DMS79 treated with DMSO at 0.1 percent for 48 hours (cell line): ENCODE data around the gene ZNF644.

Experiments
- DNase-seq: peaks from one replicate; lab custom pipeline; 2025; lab: John Stamatoyannopoulos, UW

ZNF644 gene

GRCh38 chr1:91020967-91021685, 709 bp downstream of the ZNF644 start:
- peak; percentile 78 for DNase-seq

GRCh38 chr1:91020486-91020885, 1.3 kb downstream of the ZNF644 start:
- no peak for DNase-seq

DNA sequence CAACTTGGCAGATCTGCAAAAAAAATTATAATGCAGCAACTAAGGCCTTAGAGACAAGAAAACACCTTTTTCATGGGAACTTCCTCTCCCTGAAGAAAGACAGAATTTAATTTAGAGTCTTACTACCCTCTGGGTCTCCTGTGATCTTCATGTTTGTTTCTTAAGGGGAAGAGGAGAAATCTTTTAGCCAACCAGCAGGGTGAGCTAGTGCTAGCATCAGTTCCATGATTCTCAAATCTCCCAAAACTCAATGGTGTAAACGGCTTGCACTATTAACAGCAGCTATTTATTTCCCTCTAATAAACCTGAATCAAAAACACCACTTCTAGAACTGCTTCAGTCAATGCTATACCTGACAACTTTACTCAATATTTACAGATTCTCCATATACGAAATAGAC, 3.8 kb downstream of the ZNF644 start:
- no peak for DNase-seq

GRCh38 chr1:91015794-91016550, 5.9 kb downstream of the ZNF644 start:
- no peak for DNase-seq

- no peak for DNase-seq
These were observed 6.5 kb downstream of the ZNF644 start for GRCh38 chr1:91015358-91015780.

DNA sequence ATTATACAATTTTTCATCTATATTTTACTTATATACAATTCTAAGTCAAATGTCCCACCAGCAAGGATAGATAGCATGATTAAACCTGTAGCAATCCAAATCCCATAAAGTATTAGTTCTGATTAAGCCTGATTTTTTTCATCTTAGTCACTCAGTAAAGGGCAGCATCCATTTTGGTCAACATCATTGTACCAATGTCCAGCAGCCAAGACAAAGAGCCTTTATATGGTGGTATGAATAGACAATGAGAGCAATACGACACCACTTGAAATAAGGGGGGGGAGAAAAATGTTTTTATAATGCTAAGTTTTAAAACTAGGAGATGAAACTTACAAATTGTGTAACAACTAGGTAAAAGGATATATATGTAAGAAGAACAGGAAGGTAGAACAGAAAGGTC, 7.4 kb downstream of the ZNF644 start:
- DNase-seq: no peak

DNA sequence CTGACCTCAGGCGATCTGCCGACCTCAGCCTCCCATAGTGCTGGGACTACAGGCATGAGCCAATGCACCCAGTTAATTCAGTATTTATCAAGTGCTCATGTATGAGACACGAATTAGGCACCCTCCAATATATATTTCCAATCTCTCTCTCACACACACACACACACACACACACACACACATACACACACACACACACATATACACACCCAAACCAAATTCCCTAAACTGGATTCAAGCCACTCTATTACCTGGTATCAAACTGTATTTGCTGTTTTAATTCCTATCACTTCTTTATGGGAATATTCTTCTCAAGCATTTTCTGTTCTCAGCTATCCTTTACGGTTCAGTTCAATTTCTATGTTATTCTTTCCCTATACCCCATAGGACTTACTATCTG, 8.5 kb downstream of the ZNF644 start:
- DNase-seq: no peak

GRCh38 chr1:91012196-91012595, 9.6 kb downstream of the ZNF644 start:
- no peak for DNase-seq

- no peak for DNase-seq
These were observed 10.1 kb downstream of the ZNF644 start for GRCh38 chr1:91011726-91012125.

DNA sequence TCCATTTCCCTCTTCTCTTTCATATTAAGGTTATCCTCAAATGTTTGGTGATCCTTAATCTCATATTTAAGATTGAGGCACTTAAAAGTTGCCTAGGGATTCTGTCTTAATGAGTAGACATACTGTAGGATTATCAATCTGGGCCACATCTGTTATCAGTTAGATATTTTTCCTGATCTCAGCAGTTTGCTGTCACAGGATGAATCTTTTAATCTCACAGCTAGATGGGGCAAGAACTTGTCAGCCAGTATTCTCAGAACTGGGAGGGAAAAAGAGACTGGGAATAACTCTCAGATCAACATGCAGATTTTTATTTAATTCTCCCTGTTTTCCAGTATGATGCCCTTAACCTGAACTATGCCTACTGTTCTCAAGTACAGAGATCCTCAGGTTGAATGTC, 14.0 kb downstream of the ZNF644 start:
- DNase-seq: no peak

DNA sequence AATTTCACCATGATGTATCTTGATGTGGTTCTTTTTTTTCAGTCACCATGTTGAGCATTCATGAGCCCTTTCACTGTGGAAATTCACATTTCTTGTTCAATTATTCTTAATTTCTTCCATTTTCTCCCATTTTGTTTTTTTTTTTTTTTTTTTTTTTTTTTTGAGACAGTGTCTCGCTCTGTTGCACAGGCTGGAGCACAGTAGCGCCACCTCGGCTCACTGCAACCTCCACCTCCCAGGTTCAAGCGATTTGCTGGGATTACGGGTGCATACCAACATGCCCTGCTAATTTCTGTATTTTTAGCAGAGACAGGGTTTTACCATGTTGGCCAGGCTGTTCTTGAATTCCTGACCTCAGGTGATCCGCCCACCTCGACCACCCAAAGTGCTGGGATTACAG, 14.7 kb downstream of the ZNF644 start:
- no peak for DNase-seq

GRCh38 chr1:91006113-91006908, 15.5 kb downstream of the ZNF644 start:
- no peak for DNase-seq

DNA sequence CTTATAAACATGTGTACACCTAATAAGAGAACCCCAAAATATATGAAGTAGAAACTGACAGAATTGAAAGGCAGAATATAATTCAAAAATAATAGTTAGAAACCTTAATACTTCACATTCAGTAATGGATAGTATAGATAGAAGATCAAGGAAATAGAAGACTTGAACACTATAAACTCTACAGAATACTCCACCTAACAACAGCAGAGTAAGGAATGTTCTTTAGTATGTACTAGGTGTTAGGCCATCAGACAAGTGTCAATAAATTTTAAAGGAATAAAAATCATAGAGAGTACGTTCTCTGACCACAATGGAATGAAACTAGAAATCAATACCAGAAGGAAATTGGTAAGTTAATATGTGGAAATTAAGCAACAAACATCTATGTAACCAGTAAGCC, 16.6 kb downstream of the ZNF644 start:
- DNase-seq: no peak

- no peak for DNase-seq
These were observed 17.7 kb downstream of the ZNF644 start for GRCh38 chr1:91004145-91004544.

DNA sequence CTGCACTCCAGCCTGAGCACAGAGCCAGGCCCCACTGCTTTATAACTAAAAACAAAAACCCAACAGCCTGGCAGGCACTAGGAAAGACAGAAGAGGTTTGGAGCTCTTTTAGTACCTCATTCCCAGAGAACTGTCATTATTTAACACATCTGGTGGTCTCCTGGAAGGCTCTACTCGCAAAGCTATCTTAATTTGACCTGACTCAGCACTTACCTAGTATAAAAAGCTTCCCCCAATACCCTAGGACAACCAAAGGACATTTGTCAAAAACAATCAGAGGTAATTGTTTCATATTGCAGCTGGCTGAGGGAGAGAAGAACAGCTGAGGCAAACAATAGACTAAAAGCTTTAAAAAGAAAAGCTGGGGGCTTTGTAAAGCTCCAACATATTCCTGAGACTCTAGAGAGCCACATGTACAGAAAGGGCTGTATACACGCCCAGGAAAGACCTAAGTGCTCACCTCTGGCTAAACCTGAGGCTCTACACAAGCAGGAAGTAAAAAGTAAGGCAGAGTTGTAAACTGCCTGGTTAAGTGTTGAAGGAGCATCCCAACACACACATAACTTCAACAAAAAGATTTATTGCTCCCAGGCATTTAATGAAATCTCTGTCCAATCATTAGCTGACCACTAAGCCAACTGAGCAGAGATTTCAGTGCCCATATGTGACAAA, 25.0 kb downstream of the ZNF644 start:
- no peak for DNase-seq

- no peak for DNase-seq
These were observed 26.4 kb downstream of the ZNF644 start for GRCh38 chr1:90995311-90995894.

- no peak for DNase-seq
These were observed 27.4 kb downstream of the ZNF644 start for GRCh38 chr1:90994461-90994860.

DNA sequence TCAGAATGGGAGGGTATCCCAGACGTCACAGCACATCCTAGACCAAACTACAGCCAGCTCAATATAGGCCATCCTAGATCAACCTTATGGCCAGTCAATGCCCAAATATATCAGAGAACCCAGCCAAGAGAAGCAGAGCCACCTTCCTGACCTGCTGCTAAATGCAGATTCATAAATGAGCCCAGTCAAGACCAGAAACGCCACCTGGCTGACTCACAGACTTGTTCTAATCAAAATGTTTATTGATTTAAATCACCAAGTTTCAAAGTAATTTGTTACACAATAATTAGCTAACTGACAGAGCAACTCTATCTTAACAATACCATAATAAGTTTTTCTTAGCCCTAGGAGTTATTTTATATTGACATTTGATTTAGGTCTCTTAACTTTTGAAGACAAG, 28.6 kb downstream of the ZNF644 start:
- no peak for DNase-seq

- DNase-seq: no peak
These were observed 31.1 kb downstream of the ZNF644 start for GRCh38 chr1:90990779-90991178.

DNA sequence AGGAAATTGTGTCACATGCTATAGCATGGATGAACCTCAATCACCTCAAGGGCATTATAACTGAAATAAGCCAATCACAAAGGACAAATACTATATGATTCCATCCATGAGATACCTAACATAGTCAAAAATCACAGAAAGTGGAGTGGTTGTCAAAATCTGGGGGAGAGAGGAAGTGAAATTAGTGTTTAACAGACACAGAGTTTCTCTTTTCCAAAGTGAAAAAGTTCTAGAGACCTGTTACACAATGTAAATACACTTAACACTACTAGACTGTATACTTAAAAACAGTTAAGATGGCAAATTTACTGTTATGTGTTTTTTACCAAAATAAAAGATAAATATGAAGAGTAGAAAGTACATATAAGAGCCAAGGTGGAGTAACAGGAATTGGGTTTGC, 31.8 kb downstream of the ZNF644 start:
- DNase-seq: no peak

- no peak for DNase-seq
These were observed 32.5 kb downstream of the ZNF644 start for GRCh38 chr1:90989302-90989701.

DNA sequence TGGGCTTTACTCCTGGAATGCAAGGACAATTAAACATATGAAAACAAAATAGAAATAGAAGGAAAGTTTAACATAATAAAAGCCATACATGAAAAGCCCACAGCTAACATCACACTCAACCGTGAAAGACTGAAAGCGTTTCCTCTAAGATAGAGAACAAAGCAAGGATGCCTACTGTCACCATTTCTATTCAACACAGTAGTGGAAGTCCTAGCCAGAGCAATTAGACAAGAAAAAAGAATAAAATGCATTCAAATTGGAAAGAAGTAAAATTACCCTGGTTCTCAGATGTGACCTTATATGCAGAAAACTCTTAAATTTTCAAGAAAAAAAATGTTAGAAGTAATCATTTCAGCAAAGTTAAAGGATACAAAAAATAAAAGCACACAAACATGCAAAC, 34.0 kb downstream of the ZNF644 start:
- no peak for DNase-seq
